ENCODE data around the gene EHD1.
A peak's percentile ranks its signal among the peaks of the same experiment; 100 is the strongest.

EHD1 gene

DNA sequence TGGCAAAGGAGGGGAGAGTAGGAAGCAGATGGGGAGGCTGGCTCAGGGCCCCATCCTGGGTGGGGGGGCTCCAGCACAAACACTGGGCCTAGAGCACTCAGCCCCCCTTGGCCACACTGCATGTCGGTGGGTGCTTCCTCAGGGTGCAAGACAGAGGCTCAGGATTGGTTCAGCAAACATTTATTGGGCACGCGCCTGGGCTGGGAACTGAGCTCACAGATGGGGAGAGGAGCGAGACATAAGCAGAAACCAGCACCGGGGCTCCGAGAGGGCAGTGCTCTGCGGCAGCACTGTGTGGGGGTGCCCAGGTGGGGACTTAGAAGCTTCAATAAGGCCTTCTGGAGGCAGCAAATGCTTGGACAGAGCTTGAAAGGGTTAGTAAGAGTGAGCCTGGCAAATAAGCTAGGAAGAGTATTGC is 12.1 kb upstream of the EHD1 start:
- DNase-seq (ENCODE audit: low spot score), result no peak

DNA sequence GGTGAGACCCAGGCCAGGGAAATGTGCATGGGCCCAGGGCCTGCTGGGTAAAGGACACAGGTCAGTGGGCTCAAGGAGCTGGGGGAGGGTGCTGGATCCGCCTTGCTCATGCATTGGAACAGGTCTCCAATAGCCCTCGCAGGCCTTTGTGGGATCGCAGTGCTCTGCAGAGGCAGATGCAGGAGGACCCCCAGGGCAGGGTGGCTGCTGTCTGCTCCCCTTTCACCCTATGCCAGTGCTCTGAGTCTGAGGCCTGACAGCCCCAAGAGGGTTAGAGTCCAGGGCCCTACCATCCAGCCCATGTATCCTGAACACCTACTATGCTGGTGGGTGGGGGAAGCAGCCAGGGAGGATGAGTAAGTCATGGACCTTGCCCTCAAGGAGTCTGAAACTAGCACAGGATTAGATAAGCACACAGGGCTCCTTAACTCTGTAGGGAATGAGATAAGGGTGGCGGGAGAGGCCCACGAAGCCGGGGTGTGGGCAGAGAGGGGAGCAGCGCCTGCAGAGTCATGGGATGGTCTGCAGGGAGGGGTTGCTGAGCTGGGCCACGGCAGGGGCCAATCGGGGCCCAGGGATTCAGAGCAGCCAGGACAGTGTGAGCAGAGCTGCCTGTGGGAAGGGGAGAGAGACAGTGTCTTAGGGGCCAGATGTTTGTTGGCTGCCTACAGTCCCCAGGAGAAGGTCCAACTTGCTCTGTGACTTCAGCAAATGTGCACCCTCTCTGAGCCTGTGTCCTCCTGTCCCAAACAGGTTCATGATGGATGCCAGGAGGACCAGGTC is 10.5 kb upstream of the EHD1 start:
- no peak for DNase-seq (ENCODE audit: low spot score)

DNA sequence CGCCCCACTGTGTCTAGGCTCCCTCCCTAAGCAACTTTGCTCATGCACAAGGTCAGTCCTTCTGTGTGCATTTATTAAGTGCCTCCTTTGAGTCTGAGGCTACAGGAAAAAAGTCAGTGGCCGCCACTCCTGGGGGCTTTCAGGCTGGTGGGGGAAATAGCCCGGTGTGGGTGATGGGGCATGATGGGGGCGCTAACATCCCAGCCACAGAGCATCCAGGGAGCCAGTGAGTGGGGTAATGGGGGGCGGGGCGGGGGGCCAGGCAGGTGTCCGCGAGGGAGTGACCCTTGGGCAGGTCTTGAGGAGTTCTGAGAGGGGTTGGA is 9.9 kb upstream of the EHD1 start:
- DNase-seq (ENCODE audit: low spot score), result no peak

DNA sequence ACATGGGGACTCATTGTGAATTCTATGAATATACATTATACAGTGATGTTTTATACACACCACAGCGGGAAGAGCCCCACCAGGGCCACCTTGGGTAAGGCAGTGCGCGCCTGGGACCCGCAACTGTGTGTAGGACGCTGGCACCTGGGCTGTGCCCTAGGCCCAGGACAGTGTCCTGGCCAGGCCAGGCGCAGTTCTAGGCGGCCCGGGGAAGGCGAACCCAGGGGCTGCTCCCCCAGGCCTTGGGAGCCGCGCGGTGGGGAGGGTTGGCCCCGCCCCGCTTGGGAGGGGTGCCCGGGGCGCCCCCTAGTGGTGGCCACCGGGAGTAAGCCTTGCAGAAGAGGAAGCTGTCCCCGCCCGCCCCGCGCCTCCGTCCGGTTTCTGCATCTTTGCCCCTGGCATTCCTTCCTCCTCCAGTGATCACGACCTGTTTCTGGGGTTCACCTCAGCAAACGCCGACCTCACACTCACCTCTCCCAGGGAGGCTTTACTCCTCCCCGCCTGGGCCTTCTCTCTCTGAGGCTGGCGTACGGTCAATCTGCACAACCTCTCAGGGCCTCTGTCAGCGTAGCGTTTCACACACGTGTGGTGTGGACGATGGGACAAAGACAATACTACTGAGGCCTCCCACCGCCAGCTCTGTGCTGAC is 9.5 kb upstream of the EHD1 start:
- peak; percentile 93 for DNase-seq (ENCODE audit: low spot score)

DNA sequence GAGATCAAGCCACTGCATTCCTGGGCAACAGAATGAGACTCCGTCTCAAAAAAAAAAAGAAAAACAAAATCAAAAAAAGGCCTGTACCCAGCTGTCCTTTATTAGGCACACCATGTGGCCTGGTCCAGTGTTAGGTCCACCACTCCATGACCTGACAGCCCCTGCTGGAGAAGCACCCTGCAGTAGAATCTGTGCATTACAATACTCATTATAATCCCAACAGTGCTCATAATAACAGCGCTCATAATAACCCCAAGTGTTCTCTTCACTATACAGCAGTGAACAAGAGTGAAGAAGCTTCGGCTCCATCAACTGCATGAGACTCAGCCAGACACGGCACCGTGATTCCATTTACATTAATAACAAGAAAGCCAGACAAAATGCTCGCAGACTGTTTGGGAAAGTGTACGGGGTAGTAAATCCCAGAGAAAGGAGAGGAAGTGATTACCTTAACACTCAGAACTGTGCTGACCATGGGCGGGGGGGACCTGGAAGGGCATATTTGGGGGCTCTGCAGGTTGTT is 8.9 kb upstream of the EHD1 start:
- DNase-seq (ENCODE audit: low spot score), result no peak

DNA sequence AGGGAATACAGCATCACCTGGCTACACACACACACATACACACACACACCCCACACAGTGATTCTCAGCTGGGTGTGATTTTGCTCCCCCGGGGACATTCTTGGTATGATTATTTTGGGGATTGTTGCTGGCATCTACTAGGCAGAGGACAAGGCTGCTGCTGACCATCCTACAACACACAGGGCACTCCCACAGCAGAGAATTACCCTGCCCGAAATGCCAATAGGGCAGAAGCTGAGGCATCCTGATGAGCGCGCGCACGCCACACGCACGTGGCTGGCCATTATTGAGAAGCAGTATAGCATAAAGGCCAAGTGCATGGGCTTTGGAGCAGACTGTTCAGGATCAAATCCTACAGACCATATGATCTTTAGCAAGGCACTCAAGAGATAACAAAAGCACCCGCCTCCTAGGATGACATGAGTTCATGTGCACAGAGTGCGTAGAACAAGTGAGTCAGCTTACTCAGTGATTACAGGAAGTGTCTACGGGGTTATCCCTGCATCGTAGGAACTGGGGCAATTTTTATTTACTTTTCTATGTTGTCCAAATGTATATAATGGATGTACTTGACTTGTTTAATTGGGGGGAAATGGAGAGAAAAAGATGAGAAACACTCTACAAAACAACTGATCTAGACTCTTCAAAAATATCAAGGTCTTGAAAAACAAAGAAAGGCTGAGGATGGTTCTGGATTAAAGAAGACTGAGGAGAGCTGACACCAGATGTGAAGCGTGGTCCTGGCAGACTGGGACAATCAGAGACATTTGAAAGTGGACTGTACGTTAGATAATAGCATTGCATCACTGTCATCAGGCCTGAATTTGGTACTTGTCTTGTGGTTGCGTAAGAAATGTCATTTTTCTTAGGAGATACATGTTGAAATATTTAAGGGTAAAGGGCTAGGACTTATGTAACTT is 7.2 kb upstream of the EHD1 start:
- no peak for DNase-seq (ENCODE audit: low spot score)

DNA sequence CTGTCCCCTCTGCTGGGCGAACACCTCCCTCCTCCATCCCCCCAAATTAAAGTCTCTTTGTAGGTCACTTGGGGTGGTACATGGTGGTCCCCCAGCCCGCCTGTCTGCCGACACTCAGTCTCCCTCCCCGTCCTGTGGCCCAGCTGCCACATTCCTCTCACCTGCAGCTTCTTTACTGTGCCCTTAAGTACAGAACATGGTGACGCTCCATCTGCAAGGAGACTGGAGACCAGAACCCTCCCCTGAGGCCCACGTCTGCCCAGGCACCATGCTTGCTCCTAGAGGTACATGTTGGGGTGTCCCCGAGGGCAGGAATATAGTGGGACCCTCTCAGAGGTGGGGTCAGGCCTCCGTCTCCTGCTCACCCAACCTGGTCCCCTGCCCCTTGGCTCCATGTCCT is 5.6 kb upstream of the EHD1 start:
- no peak for DNase-seq (ENCODE audit: low spot score)

DNA sequence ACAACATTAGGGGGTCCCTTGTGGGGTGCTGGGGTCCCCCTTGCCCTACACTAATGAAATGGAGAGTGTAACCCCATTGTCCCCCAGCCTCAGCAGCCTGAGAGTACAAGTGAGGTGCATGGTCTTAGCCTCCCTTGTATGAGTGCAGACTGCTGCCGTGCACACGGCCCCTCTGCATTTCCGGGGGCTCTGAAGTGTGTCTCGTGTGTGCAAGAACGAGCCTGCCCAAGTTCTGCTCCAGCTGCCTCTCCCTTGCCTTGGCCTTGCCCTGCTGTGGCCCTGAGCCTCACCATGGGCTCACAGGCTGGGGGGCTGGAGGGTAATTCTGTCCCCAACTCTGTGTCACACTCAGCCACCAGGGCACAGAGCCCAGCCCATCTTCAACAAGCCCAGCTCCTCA is 5.2 kb upstream of the EHD1 start:
- DNase-seq (ENCODE audit: low spot score), result no peak

DNA sequence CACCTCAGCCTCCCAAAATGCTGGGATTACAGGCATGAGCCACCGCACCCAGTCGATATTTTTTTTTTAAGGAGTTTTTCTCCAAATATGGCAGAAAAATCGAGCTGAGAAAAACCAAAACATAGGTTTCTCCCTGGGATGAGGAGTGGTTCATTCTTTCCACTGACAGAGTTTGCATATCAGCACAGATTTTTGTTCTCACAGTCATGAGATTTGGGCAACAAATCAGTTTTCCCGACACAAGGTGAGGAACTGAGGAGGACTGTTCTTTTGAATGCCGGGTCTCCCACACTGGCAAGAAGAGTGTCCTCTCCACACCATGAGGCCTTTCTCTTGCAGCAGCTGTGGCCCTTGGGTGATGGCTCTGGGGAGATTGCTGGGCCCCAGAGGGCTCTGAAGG is 3.8 kb upstream of the EHD1 start:
- DNase-seq (ENCODE audit: low spot score), result no peak

DNA sequence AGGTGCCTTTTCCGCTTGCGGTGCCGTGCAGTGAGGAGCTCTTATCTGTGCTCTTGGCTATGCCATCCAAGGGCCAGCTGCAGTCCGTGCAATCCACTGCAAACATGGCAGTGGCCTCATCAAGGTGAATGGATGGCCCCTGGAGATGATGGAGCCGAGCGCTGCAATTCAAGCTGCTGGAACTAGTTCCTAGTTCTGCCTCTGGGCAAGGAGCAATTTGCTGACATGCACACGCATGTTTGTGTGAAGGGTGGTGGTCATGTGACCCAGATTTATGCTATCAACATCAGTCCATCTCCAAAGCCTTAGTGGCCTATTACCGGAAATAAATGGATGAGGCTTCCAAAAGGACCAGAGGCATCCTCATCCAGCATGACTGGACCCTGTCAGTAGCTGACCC is 3.1 kb upstream of the EHD1 start:
- DNase-seq (ENCODE audit: low spot score), result no peak

DNA sequence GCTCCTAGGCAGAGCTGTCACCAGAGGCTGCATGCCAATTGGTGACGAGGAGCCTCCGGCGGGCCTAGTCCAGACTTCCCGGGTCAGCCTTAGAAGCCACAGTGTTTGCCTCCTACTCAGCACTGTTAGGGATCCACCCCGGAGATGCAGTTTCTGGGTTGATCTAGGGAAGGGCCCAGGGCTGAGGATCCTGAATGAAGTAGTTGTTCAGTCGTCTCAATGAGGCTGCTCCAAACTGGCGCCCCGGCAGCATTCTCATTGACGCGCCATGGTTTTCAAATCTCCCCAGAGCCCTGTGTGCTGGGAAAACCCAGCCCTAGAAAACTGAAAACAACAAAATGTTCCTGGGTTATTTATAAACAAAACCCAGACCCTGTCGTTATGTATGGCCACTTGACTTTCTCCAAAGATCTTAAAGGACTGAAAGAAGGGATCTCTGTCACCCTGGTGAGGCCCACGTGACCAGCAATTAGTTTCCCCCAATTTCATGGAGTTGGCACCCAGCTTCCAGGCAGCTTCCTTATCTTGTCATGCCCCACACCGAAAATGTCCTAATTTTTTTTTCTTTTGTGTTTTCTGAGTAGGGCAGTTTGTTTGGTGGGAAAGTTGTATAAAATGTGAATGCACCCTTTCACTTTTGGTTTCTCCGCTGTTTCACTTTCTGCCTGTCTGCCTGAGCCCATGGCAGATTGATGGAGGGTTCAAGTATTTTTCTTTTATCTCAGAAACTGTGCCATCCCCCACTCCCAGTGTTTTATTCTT is 2.0 kb upstream of the EHD1 start:
- no peak for DNase-seq (ENCODE audit: low spot score)

DNA sequence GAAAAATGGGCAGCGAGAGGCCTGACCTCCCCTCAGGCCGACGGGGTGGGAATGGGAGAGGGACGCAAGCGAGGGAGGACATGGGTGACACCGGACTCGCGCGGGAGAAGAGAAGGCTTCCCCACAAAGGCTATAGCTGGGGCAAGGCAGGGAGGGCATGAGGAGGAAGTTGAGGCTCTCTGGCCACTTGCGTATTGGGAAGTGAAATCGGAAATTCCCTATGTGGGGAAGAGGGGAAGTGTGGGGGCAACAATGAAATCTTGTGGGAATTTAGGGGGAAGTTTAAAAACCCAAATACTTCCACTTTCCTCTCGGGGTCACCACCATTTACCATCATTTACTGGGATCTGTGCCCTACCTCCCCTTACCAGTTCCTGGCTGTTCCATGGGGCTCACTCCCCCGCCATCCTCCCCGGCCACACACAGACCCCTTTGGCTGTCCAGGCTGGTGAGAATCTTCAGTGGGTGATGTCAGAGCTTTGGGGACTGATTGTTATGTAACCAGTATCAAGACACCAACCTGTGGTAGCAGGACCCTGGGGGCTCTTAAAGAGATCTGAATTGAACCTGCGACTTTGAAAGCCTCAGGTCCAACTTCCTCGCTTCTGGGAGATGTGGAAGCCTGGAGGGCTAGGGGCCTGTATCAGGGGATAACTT is 951 bp upstream of the EHD1 start:
- DNase-seq (ENCODE audit: low spot score), result no peak

DNA sequence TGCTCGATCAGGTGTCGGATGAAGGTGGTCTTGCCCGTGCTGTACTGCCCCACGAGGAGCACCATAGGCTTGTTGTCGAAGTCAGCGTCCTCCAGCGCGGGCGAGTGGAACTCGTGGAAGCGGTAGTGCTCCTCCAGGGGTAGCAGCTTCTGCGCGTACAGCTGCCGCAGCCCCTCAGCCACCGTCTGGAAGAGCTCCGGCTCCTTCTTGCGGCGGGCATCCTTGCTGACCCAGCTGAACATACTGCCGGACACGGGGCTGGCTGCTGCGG is 263 bp downstream of the EHD1 start:
- DNase-seq (ENCODE audit: low spot score), result no peak

DNA sequence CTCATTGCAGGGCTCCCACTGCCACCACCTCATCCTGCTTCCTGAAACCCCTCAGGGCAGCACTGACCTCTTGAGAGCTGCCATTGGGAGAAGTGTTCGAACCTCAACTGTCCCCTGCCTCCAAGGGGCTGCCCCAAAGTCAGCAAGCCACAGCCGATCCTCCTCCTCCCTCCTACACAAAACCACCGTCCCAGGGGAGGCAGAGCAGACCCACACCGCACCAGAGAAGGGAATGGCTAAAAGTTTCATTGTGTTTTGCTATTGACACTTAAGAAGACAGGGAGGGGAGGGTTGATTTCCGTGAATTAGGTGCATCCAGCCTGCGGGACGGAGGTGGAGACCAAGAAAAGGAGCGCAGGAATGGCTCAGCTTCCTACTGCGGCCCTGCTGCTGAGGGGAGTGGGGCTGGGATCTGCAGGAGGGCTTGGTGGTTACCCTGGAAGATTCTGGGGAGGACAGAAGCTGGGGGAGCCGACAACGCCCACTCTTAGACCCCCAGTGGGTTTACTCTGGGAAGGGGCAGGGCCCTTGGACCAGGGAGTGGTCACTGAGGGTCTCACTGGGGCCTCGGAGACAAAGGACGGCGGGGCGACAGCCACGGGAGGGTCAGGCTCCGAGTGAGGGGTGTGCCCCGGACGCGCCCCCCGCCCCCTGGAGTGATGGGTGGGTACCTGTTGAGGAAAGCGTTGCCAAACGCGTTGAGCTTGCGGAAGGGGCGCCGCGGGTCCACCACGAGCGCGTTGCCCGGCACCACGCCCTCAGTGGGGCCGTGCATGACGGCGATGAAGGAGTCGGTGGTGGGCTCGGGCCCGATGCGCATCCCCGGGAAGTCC is 815 bp downstream of the EHD1 start:
- no peak for DNase-seq (ENCODE audit: low spot score)

DNA sequence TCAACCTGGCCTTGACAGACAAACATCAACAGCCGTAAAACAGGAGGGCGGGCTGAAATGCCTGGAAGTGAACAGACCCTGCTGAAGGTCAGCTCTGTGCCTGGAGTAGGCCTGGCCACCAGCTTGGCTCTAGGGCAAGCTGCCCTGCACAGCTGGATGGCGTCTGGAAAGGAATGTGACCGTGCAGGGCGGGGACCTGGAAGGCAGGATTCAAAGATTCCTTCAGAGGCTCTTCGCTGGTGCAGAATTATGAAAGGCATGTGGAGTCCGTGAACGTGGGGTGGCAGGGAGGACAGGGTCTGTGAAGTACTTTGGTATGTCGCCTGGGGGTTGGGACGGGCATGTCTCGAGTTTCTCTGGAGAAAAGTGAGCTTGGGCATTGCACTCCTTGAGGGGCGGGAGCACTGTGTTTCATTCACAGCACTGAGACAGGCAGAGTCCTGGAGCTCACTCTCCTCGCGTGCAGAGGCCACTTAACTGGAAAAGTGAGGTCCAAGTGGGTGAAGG is 1.5 kb downstream of the EHD1 start:
- DNase-seq (ENCODE audit: low spot score), result peak; percentile 75

DNA sequence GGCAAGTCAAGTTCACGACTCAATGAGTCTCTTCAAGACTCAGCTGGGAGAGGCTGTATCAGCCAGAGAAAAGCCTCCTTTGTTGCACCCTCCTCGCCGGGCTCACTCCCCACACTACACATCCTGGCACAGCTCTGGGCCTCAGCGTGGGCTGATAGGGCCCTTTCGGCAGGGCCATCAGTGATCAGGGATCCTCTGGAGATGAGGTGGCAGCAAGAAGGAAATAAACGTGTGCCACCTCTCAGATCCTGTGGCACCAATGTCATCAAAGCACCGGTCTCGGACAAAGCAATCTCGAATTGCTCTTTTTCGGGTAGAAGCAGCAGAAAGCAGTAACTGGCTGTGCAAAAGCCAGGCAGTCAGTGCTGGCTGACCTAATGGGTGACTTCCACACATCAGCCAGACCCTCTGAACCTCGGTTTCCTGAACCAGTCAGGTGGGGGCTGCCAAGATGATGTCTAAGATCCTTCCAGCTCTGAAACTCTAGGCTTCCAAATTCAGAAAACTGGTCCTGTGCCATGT is 2.1 kb downstream of the EHD1 start:
- DNase-seq (ENCODE audit: low spot score), result no peak

DNA sequence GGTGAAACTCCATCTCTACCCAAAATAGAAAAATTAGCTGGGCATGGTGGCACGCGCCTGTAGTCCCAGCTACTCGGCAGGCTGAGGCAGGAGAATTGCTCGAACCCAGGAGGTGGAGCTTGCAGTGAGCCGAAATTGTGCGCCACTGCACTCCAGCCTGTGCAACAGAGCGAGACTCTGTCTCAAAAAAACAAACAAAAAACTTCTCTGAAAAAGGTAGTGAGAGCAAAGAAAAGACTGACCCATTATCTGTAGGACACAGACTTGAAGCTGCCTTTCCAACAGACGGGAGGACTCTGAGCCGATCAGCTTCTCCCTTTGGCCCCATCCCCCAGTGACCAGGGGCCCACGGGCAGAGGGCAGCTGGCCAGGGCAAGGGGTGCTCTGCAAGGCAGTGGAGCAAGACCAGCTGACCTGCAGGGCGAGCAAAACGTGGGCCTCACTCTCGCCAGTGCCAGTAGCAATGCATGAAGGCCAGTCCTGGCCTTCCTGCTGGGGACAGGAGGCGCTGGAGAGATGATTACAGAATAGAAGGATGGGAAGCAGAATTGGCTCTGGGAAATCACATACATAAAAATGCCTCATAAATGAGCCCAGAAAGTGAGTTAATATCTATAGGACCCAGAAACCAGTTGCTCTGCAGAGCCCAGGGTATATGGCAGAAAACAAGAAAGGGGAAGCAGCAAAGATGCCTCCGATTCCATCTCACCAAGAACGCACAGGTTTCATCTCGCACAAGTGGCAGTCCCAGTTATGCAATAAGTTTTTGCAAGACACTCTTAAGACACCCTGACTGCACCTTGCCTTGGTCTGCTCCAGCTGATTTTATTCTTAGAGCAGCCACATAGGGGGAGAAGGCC is 2.8 kb downstream of the EHD1 start:
- no peak for DNase-seq (ENCODE audit: low spot score)

DNA sequence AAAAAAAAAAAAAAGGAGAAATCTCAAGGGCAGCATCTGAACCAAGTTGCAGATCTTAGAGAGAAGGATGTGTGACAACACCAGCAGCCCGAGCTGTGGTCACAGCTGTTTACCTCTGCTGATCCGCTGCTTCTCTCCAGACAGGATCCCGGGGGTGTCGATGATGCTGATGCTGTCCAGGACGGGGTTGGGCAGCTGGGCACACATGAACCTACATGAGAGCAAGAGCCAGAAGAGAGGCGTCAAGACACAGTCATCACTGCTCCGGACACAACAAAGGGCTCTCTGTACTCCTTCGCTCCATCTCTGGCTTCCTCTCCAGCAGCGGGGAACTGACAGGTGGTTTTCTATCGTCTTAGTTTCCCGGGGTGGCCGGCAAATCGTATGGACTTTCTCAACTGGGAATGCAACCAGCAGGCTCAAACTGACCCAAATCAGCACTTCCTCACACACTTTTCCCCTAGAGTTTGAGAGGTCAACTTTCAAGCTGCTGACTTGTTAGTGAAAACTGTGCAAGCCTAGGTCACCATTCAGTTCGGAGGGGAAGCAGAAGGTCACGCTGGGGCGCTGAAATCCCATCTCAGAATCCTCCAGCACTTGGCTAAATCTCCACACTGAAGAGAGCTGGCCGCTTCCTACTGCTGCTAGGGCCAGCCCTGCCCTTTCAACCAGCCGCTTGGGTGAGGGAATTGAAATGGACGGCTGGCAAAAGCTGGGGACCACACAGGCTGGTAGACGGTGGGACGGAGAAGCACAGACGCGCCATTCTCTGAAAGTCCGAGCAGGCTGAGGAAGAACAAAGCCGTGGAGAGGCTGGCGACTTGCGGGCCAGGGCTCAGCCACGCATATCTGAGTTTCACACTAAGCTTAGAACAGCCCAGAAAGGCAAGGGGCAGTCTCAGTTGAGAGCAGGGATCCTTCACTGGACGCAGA is 3.8 kb downstream of the EHD1 start:
- no peak for DNase-seq (ENCODE audit: low spot score)

Measured in AG20443 (cell line).